Thyroid gland (tissue), 4 donors: ENCODE data around the gene ATAD3B.
"Not testable (repeated sequence)": the region's sequence is repeated elsewhere in the genome, so short reads cannot be mapped to it uniquely, and the experiment has no call there.

Experiments used
- POLR2A ChIP-seq, 2 donors: fragments of 450-650 bp; IDR thresholded peaks; one replicate each; pipeline ENCODE4 v1.6.1; 2017; ENCODE audit warnings: antibody characterized with exemption in 2 of 2, mild to moderate bottlenecking in 2 of 2, moderate library complexity in 1 of 2
- TF ChIP-seq, protein P1 (sequence below), 6 experiments: fragments of 200-600 bp in 3 of 6; fragments of 450-650 bp in 3 of 6; sonication (generic) in 3 of 6; IDR thresholded peaks; one replicate each; pipeline ENCODE4 v1.5.1; 2016 to 2019; ENCODE audit warnings: antibody characterized with exemption in 6 of 6, mild to moderate bottlenecking in 2 of 6, inconsistent platforms in 1 of 6, moderate library complexity in 1 of 6

DNA sequence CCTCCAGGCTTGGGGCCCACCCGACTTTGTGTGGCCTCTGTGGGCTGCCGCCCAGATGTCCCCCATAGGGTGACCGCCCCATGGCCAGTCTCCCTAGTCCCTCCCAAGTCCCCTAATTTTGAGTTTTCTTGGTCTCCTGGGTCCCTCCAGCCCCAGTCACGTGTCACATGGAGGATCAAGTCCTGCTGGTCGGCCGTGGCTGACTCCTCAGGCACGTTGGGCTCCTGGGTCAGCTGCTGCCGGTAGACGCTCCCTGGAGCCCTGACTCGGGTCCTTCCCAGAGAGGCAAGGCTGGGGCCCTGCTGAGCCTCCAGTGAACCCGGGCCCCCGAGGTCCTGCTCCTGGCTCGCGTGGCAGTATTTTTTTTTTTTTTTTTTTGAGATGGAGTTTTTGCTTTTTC lies 11.9 kb upstream of the ATAD3B start:
- TF ChIP-seq, protein P1, sequence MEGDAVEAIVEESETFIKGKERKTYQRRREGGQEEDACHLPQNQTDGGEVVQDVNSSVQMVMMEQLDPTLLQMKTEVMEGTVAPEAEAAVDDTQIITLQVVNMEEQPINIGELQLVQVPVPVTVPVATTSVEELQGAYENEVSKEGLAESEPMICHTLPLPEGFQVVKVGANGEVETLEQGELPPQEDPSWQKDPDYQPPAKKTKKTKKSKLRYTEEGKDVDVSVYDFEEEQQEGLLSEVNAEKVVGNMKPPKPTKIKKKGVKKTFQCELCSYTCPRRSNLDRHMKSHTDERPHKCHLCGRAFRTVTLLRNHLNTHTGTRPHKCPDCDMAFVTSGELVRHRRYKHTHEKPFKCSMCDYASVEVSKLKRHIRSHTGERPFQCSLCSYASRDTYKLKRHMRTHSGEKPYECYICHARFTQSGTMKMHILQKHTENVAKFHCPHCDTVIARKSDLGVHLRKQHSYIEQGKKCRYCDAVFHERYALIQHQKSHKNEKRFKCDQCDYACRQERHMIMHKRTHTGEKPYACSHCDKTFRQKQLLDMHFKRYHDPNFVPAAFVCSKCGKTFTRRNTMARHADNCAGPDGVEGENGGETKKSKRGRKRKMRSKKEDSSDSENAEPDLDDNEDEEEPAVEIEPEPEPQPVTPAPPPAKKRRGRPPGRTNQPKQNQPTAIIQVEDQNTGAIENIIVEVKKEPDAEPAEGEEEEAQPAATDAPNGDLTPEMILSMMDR (IDR thresholded peaks at IDR 0.05), result not testable (repeated sequence)
- TF ChIP-seq POLR2A (IDR thresholded peaks at IDR 0.05), result not testable (repeated sequence)
